ENCODE measurements around the gene PGAP6. TPM values are rescaled to one million over a fixed set of nuclear protein-coding genes. Genes with fewer than 3 reads are reported as not detected.
A peak's percentile ranks its signal among the peaks of the same experiment; 100 is the strongest.

Gene PGAP6
- total and polyA plus RNA-seq, 7 experiments from 2014 or later, result 17.0 to 107 (median 52.4) TPM

- Histone ChIP-seq H3K4me1 (ENCODE audit: control insufficient read depth in 2 of 2, insufficient read depth in 2 of 2, low read length in 2 of 2) (peaks cover 49 to 51% of the 10 kb centered on the region in 2 donors), H3K4me3 (ENCODE audit: low read length) (peak overlapping the region; percentile 71), H3K9me3 (ENCODE audit: control insufficient read depth in 2 of 3, low read length in 3 of 3) (no peaks in the 10 kb centered on the region), H3K27me3 (ENCODE audit: control insufficient read depth in 2 of 2, insufficient read depth in 2 of 2, low read length in 2 of 2) (no peaks in the 10 kb centered on the region), H3K36me3 (ENCODE audit: control insufficient read depth in 2 of 3, insufficient read depth in 3 of 3, low read length in 3 of 3) (peaks cover 0 to 4% (median 3%) of the 10 kb centered on the region in 3 experiments), H3K27ac (ENCODE audit: low read depth, low read length) (peak overlapping the region; percentile 92)
- DNase-seq (no peak), ATAC-seq (no peak)
- CTCF ChIA-PET, result interaction anchor here (1.3 kb wide), 1 partner anchor 90 kb away, joined by 6 read pairs; the partner anchor contains the start of gene FAM234A
- Mint-ChIP-seq H3K9me3 (peaks cover 0 to 5% (median 0%) of the 10 kb centered on the region in 11 donors), H3K27ac (peak overlapping the region; percentile 66 to 99 (median 96)), H3K36me3 (peaks cover 0 to 7% (median 3%) of the 10 kb centered on the region in 5 donors), H3K4me3 (peak overlapping the region; percentile 73 to 90 (median 86)), H3K27me3 (peaks cover 0 to 2% (median 0%) of the 10 kb centered on the region in 5 donors), H3K4me1 (peaks cover 25 to 73% (median 52%) of the 10 kb centered on the region in 7 donors)
- intact Hi-C loops (cut with micrococcal nuclease), result loop anchor here in 1 of 2 donors (1.0 kb wide), 1 partner anchor 90 kb away; no protein-coding TSS in a partner anchor
- POLR2A ChIA-PET, result interaction anchor here (0.6 to 2.3 kb wide), 10 partner anchors 11 to 97 kb away, joined by 3 to 11 read pairs (median 3); partner anchors contain the start of gene AXIN1
Measured at GRCh38 chr16:325375-326145, 56.2 kb downstream of the PGAP6 start.

DNA sequence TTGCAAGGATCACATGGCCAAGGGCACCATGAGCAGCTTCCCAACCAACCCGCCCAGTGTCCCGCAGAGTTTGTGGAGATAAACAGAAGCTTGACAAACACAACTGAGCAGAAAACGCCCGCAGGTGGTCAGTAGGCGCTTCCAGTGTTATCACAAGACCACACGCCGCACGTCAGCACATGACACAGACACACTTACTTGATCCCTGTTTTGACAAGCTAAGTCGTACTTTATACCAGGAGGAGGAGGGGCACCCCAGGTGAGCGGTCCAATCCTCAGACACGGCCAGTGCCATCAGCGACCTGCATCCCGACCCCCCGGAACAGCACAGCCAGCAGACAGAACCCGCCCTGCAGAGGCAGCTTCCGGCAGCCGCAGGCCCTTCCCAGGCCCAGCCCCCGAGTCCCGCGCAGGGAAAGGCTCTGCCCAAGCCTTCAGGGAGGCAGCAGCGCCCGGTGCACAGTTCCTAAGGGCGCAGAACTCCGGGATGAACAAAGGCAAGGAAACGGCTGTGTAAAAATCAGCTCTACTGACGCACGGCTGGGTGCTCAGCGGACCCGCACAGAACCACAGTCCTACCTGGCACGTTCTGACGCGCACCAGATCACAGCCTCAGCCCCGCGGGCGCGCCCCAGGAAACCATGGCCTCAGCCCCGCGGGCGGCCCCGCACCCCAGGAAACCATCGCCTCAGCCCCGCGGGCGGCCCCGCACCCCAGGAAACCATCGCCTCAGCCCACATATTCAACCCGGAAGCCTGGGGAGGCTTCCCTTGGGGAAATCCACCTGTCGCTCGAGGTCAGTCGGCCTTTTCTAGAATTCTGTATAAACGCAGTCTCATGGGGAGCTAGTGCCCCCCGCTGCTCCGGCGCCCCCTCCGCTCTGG lies 57.1 kb downstream of the PGAP6 start:
- Mint-ChIP-seq H3K36me3 (peaks cover 0 to 7% (median 5%) of the 10 kb centered on the region in 5 donors), H3K4me1 (peaks cover 26 to 74% (median 53%) of the 10 kb centered on the region in 7 donors), H3K4me3 (peak overlapping the region; percentile 73 to 90 (median 86)), H3K27me3 (no peaks in the 10 kb centered on the region), H3K27ac (peak overlapping the region; percentile 66 to 99 (median 96)), H3K9me3 (peaks cover 0 to 5% (median 0%) of the 10 kb centered on the region in 11 donors)
- Histone ChIP-seq H3K9me3 (ENCODE audit: control insufficient read depth in 2 of 3, low read length in 3 of 3) (no peaks in the 10 kb centered on the region), H3K27me3 (ENCODE audit: control insufficient read depth in 2 of 2, insufficient read depth in 2 of 2, low read length in 2 of 2) (no peaks in the 10 kb centered on the region), H3K27ac (ENCODE audit: low read depth, low read length) (peak overlapping the region; percentile 92), H3K36me3 (ENCODE audit: control insufficient read depth in 2 of 3, insufficient read depth in 3 of 3, low read length in 3 of 3) (peaks cover 0 to under 1% (median 0%) of the 10 kb centered on the region in 3 experiments), H3K4me1 (ENCODE audit: control insufficient read depth in 2 of 2, insufficient read depth in 2 of 2, low read length in 2 of 2) (peaks cover 50 to 51% of the 10 kb centered on the region in 2 donors), H3K4me3 (ENCODE audit: low read length) (peak overlapping the region; percentile 71)
- intact Hi-C loops (cut with micrococcal nuclease), result loop anchor here (1.0 kb wide), 3 partner anchors 27 to 89 kb away; partner anchors contain the start of gene AXIN1 (in 1 of the 2)
- DNase-seq, result peak; percentile 68 to 94 (median 91)
- ChIA-PET POLR2A (interaction anchor here (0.6 to 2.3 kb wide), 9 partner anchors 11 to 92 kb away, joined by 3 to 11 read pairs (median 3); partner anchors contain the start of gene AXIN1), CTCF (interaction anchor here (1.0 to 1.3 kb wide), 2 partner anchors 17 to 89 kb away, joined by 3 to 6 read pairs; partner anchors contain the start of gene FAM234A)
- peak; percentile 88 for ATAC-seq

DNA sequence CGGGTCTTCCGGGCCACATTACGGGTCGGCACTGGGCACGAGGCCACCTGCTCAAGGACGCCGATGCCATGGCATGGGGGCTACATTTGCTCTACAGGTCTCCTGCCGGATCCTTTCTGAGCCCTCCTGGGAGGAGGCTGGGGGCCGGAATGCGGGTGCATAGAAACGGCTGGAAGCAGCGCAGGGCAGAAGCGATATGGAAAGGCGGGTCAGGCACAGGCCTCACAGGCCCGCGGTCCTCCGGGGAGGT lies 57.7 kb downstream of the PGAP6 start:
- peaks cover 31 to 79% (median 59%) of the 10 kb centered on the region in 7 donors for H3K4me1 Mint-ChIP-seq
- H3K4me3 ChIP-seq (ENCODE audit: low read length), result peak overlapping the region; percentile 71
- H3K4me3 Mint-ChIP-seq, result peak overlapping the region; percentile 73 to 90 (median 86)
- no peaks in the 10 kb centered on the region for H3K27me3 ChIP-seq (ENCODE audit: control insufficient read depth in 2 of 2, insufficient read depth in 2 of 2, low read length in 2 of 2)
- ChIA-PET CTCF (interaction anchor here (1.0 kb wide), 1 partner anchor 18 kb away, joined by 3 read pairs; no protein-coding TSS in a partner anchor), POLR2A (interaction anchor here (1.2 to 2.3 kb wide), 4 partner anchors 20 to 30 kb away, joined by 3 to 11 read pairs (median 8); partner anchors contain the start of gene AXIN1)
- peak overlapping the region; percentile 92 for H3K27ac ChIP-seq (ENCODE audit: low read depth, low read length)
- peaks cover 0 to 11% (median 7%) of the 10 kb centered on the region in 5 donors for H3K36me3 Mint-ChIP-seq
- H3K4me1 ChIP-seq (ENCODE audit: control insufficient read depth in 2 of 2, insufficient read depth in 2 of 2, low read length in 2 of 2), result peaks cover 51 to 56% of the 10 kb centered on the region in 2 donors
- intact Hi-C loops (cut with micrococcal nuclease), result loop anchor here (1.0 kb wide), 2 partner anchors 27 to 28 kb away; partner anchors contain the start of gene AXIN1 (in 1 of the 2)
- no peaks in the 10 kb centered on the region for H3K27me3 Mint-ChIP-seq
- no peaks in the 10 kb centered on the region for H3K9me3 ChIP-seq (ENCODE audit: control insufficient read depth in 2 of 3, low read length in 3 of 3)
- peaks cover 0 to 5% (median 0%) of the 10 kb centered on the region in 11 donors for H3K9me3 Mint-ChIP-seq
- DNase-seq (no peak), ATAC-seq (no peak)
- H3K27ac Mint-ChIP-seq, result peak overlapping the region in 8 of 9 donors; percentile 87 to 99 (median 97)
- peaks cover 0 to 6% (median 4%) of the 10 kb centered on the region in 3 experiments for H3K36me3 ChIP-seq (ENCODE audit: control insufficient read depth in 2 of 3, insufficient read depth in 3 of 3, low read length in 3 of 3)

- ChIA-PET POLR2A (interaction anchor here (0.9 kb wide), 1 partner anchor 94 kb away, joined by 3 read pairs; the partner anchor contains the start of gene LUC7L), CTCF (interaction anchor here (1.2 kb wide), 1 partner anchor 40 kb away, joined by 6 read pairs; no protein-coding TSS in a partner anchor)
- H3K4me1 Mint-ChIP-seq, result peaks cover 41 to 91% (median 71%) of the 10 kb centered on the region in 7 donors
- peak overlapping the region in 6 of 10 donors; percentile 16 to 85 (median 53) for H3K4me3 Mint-ChIP-seq
- H3K4me3 ChIP-seq (ENCODE audit: low read length), result no peak overlapping the region
- peak overlapping the region; percentile 48 for H3K27ac ChIP-seq (ENCODE audit: low read depth, low read length)
- peak overlapping the region in 8 of 9 donors; percentile 87 to 99 (median 94) for H3K27ac Mint-ChIP-seq
- H3K9me3 ChIP-seq (ENCODE audit: control insufficient read depth in 2 of 3, low read length in 3 of 3), result no peaks in the 10 kb centered on the region
- H3K27me3 Mint-ChIP-seq, result no peaks in the 10 kb centered on the region
- no peaks in the 10 kb centered on the region for H3K27me3 ChIP-seq (ENCODE audit: control insufficient read depth in 2 of 2, insufficient read depth in 2 of 2, low read length in 2 of 2)
- peaks cover 0 to 19% (median 8%) of the 10 kb centered on the region in 5 donors for H3K36me3 Mint-ChIP-seq
- peaks cover 37 to 55% of the 10 kb centered on the region in 2 donors for H3K4me1 ChIP-seq (ENCODE audit: control insufficient read depth in 2 of 2, insufficient read depth in 2 of 2, low read length in 2 of 2)
- DNase-seq, result no peak
- H3K36me3 ChIP-seq (ENCODE audit: control insufficient read depth in 2 of 3, insufficient read depth in 3 of 3, low read length in 3 of 3), result peaks cover 0 to 21% (median 12%) of the 10 kb centered on the region in 3 experiments
- ATAC-seq, result no peak
- intact Hi-C loops (cut with micrococcal nuclease), result no loop called here
- peaks cover 0 to 5% (median 0%) of the 10 kb centered on the region in 11 donors for H3K9me3 Mint-ChIP-seq
Measured at GRCh38 chr16:322476-323143, 59.2 kb downstream of the PGAP6 start.

- POLR2A ChIA-PET, result interaction anchor here (0.6 to 0.9 kb wide), 3 partner anchors 61 to 121 kb away, joined by 3 to 5 read pairs (median 3); partner anchors contain the start of gene LUC7L
- Mint-ChIP-seq H3K4me1 (peaks cover 43 to 89% (median 68%) of the 10 kb centered on the region in 7 donors), H3K27ac (peak overlapping the region in 7 of 9 donors; percentile 87 to 99 (median 94)), H3K36me3 (peaks cover 0 to 21% (median 8%) of the 10 kb centered on the region in 5 donors), H3K9me3 (peaks cover 0 to 5% (median 0%) of the 10 kb centered on the region in 11 donors), H3K27me3 (no peaks in the 10 kb centered on the region), H3K4me3 (peak overlapping the region in 3 of 10 donors; percentile 23 to 83 (median 42))
- Histone ChIP-seq H3K4me3 (ENCODE audit: low read length) (no peak overlapping the region), H3K36me3 (ENCODE audit: control insufficient read depth in 2 of 3, insufficient read depth in 3 of 3, low read length in 3 of 3) (peaks cover 0 to 27% (median 12%) of the 10 kb centered on the region in 3 experiments), H3K27ac (ENCODE audit: low read depth, low read length) (peak overlapping the region; percentile 48), H3K27me3 (ENCODE audit: control insufficient read depth in 2 of 2, insufficient read depth in 2 of 2, low read length in 2 of 2) (no peaks in the 10 kb centered on the region), H3K4me1 (ENCODE audit: control insufficient read depth in 2 of 2, insufficient read depth in 2 of 2, low read length in 2 of 2) (peaks cover 34 to 48% of the 10 kb centered on the region in 2 donors), H3K9me3 (ENCODE audit: control insufficient read depth in 2 of 3, low read length in 3 of 3) (no peaks in the 10 kb centered on the region)
- intact Hi-C loops (cut with micrococcal nuclease), result no loop called here
- no peak for DNase-seq
- no peak for ATAC-seq
- CTCF ChIA-PET, result interaction anchor here (0.6 kb wide), 1 partner anchor 17 kb away, joined by 4 read pairs; no protein-coding TSS in a partner anchor
Measured at GRCh38 chr16:321532-321931, 60.2 kb downstream of the PGAP6 start.
